NCI-H1092 (cell line): ENCODE data around the gene PDXDC1.
"Not testable (repeated sequence)": the region's sequence is repeated elsewhere in the genome, so short reads cannot be mapped to it uniquely, and the experiment has no call there.

Experiments used
- DNase-seq: peaks from one replicate; lab custom pipeline; 2025; lab: John Stamatoyannopoulos, UW

PDXDC1 gene

DNA sequence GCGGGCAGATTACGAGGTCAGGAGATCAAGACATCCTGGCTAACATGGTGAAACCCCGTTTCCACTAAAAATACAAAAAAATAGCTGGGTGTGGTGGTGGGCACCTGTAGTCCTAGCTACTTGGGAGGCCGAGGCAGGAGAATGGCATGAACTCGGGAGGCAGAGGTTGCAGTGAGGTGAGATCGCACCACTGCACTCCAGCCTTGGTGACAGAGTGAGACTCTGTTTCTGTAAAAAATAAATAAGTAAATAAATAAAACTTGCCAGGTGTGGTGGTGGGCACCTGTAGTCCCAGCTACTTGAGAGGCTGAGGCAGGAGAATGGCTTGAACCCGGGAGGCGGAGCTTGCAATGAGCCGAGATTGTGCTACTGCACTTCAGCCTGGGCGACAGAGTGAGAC, 38.1 kb downstream of the PDXDC1 start:
- not testable (repeated sequence) for DNase-seq

DNA sequence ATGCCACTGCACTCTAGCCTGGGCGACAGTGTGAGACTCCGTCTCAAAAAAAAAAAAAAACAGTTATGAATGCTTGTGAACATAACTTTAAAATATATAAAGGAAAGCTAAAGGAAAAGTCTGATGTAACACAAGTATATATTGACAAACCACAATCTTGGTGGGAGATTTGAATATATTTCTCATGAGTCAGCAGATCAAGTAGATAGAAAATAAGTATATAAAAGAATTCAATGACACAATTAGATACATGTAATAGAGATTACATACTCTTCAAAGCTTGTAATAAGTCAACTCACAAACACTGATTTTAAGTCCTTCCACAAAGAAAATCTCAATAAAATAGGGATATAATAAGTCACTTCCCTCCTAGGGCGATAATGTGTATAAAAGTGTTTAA, 40.8 kb downstream of the PDXDC1 start:
- DNase-seq: not testable (repeated sequence)

DNA sequence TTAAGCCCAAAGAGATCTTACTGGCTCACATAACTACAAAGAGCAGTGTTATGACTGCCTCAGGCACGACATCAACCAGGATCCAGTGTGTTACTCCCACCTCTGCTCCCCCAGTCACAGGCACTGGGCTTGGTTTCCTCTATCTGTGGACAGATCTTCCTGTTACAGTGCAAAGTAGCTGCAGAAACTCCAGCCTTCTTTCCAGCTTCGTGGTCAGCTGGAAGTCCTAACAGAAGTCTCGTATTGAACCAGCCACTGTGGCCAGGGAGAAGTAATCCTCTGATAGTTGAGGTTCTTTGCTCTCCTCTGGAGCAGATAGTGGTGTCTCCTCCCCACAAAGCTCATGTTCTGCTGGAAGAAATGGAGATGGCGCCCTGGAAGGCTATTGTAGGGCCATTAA, 41.5 kb downstream of the PDXDC1 start:
- not testable (repeated sequence) for DNase-seq

DNA sequence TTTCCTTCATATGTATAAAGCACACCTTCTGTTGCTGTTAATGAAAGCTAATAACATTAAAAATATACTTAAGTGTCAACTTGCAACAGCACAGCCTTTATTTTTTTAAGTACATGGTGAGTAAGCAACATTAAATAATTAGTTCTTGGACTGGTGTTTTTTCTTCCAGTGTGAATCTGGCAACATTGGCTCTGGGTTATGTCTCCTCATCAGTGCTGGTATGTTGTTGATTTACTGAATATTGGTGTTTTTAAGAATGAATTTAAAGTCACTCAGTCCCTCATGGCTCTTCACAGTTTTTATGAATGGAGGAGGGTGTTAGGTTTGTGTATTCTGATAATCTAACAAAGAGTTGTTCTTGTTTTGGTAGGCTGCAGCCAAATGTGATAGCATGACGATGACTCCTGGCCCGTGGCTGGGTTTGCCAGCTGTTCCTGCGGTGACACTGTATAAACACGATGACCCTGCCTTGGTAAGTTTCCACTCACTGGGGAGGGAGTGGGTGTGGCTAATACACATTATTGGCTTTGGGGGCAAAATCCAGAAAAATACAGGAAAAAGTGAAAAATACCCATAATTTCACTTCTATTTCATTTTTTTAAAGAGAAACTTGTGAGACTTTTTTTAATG, 42.2 kb downstream of the PDXDC1 start:
- DNase-seq: not testable (repeated sequence)

DNA sequence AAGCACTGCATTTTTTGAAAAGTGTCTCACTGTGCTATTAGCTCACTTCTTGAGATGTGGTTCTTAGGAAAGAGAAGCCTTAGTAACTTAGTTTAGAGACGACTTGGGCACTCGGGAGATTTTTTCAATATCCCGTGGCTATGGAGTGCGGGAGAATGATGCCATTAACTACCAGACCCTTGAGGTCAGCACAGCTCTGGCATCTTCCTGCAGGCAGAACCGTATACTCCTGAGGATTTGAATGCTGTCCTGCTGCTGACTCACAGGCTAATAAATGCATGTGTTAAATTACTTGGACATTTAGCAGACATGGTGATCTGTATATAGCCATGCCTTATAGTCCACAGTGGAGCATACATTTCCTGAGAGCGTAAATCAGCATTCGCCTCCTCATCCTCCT, 46.6 kb downstream of the PDXDC1 start:
- DNase-seq: not testable (repeated sequence)

DNA sequence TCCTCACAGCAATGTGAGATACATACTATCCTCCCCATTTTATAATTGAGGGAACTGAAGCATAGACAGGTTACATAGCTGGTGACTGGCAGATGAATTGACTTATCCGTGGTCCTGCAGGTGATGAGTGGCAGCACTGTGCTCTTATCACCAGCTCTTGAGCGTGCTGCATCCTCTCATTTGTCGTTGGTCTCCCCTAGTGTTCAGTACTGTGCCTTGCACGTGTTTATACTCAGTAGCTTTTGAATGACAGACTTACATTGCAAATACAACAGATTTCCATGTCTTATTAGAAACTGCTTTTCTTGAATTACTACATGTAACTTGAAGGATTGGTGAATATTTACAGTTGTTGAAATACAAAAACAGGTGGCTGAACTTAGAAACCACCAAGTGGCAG, 47.4 kb downstream of the PDXDC1 start:
- DNase-seq: not testable (repeated sequence)

DNA sequence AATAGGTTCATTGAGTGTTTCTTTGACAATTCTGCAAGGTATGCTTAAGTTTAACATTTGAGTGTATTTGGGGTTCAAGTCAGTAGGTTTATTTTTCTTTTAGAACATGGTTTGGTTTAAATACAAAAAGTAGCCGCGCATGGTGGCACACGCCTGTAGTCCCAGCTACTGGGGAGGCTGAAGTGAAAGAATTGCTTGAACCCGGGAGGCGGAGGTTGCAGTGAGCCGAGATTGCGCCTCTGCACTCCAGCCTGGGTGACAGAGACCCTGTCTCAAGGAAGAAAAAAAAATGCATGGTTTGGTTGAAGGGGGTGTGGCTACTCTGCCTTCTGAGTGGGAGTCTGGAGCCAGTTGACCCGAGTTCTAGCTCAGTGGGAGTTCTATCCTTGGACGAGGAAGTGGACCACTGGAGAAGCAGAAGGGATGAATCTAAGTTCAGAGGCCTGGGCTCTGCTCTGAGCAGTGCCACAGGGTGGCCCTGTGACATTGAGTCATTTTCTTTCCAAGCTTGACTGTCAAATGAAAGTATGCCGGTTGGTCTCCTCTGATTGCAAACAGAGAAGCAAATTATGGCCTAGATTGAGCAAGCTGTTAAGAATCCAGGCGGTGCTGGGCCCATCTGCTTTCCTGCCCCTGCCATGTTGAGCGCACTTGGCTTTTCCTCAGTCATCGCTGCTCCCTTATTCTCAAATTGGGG, 48.7 kb downstream of the PDXDC1 start:
- not testable (repeated sequence) for DNase-seq

DNA sequence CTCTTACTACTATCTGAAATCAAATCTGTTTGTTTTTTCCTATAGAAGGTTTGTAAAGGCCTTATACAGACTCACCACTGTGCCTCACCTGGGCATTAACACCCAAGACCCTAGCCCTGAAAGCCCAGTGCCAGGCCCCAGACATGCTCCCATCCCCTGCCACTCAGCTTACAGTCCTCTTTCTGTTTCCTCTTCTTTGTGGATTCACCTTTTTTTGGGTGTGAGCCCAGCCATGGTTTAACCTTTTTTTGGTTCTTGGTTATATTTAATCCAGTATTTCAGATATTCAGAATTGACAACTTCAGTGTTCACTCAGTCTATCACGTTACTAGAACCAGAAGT, 50.0 kb downstream of the PDXDC1 start:
- not testable (repeated sequence) for DNase-seq

DNA sequence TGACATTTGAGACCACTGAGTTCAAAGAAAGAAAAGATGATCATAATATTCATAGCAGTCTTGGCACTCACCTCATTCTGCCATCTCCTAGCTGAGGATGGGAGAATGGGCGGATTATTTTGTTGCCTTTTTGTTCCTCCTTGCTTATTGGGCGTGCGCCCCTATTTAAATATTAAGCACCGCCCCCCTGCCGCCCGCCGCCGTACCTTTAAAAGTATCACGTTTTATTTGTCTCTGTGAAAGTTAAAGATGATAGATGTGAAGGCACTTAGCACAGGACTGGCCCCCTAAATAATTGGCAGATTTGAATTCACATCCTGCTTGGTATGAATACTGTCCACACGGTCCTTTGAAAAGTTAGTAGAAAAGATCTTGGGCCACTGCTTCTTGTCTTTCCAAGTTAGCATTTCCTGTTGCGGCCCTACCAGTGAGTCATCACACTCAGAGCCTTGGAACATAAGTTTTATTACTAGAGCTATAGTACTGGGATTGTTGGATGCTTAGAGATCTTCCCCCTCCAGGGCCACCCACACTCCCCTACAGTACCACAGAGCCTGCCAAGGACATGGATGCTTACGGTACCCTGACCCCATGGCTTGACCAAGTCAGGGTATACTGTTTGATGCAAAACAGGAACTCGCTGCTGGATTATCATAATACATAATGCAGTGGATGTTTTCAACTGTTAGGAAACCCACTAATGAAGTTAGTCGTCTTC, 50.6 kb downstream of the PDXDC1 start:
- DNase-seq: not testable (repeated sequence)

DNA sequence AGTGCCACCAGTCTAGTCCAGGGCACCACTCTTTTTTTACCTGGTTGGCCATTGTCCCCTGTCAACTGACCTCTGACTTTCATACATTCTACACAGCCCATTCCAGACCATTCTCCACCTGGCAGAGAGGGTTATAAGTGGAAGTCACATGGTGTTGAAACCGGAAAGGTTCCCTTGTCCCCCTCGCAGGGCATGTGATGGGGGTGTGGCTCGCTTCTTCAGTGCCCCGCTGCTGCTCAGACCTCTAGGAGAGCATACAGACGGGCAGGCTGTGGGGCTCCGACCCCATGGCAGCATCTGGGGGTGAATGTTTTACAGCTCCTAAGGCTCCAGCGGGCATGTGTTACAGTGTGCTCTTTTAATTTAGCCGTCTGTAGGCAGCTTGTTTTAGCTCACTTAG, 52.2 kb downstream of the PDXDC1 start:
- not testable (repeated sequence) for DNase-seq

DNA sequence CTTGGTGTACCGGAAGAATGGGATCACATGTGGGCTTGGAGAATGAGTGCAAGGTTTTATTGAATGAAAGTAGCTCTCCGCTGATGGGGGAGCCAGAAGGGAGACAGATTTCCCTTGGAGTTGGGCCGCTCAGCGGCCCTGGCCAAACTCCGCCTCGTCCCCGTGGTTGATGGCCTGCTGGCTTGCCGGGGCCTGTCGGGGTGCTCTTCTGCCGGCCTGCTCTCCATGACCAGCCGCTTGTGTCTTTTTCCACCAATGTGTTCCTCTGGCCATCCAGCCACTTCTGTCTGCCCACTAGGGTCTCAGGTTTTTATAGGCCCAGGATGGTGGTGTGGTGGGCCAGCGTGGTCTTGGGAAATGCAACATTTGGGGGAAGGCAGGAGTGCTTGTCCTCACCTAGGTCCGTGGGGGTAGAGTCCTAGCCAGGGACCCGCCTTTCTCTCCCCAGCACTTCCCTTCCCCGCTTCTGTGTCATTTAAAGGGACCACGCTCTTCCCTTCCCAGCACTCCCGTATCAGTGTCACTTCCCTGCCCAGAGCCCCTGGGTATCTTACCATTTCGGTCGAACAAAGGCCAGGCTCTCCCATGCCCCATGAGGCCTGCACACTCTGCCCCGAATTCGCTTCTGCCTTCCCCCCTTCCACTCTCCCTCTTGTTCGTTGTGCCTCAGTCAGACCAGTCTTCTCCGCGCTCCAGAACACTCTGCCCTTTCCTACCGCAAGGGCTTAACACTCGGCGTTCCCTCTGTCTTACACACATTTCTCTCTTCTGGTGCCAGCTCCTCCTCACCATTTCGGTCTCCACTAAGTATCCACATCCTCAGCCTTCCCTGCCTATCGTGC, 52.9 kb downstream of the PDXDC1 start:
- not testable (repeated sequence) for DNase-seq

DNA sequence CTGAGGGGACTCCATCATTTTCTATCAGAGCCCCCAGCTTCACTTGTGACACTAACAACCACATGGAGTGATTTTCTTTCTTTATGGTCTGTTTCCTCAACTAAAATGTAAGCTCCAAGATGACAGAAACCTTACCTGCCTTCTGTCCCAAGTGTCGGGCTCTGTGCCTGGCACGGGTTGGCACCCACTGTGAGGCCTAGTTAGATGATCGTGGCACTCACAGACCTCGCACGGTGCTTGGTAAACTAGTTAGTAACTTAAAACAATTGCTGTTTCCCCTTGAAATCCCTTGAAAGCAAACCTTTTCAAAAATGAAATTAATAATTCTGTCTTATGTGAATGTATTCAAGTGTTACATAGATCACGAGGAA, 53.5 kb downstream of the PDXDC1 start:
- not testable (repeated sequence) for DNase-seq

DNA sequence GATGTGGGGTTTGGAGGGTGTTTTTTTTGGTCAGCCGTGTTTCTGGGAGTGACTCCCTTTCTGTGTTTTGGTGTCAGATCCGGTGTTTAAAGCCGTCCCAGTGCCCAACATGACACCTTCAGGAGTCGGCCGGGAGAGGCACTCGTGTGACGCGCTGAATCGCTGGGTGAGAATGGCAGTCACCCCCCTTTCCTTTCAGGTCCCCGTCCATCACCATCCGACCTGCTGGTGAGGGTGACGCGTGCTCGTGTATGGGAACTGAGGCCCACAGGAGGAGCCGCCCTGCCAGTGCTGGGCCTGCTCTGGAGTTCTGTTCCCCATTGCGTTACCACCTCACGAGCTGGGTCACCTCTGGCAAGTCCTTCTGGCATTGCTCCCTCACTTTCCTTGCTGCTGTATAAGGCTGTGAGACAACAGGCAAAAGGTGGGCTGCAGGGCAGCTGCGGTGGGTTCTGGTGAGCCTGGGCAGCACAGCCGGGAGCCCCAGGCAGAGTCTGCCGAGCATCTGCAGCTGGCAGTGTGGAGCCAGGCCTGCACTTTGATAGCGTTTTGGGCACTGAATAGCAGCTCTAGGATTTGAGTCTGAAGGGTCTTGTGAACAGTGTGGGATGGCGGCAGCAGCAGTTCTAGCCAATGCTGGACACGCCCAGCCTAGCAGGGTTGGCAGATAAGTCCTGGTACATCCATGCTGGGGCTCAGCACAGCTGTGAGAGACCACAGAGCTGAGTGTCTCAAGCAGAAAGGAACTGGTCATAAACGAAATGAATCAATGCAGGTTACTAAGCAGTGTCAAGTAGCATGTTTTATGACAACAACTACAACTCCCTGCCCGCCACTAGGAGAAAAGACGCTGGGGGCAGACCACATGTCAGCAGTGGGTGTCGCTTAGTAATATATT, 54.2 kb downstream of the PDXDC1 start:
- not testable (repeated sequence) for DNase-seq

DNA sequence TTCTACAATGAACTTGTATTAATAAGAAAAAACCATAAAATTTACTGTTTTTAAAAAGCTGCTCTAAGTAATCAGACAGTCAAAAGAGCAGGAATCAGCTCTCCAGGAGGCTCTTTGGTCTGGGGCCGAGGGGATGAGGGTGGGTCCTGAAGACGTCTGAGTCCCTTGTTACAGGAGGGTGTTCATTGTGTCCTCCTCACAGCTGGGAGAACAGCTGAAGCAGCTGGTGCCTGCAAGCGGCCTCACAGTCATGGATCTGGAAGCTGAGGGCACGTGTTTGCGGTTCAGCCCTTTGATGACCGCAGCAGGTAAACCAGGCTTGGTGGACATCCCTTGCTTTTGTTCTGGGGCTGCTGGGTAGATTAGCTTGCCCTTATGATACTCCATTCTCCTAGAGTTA, 54.9 kb downstream of the PDXDC1 start:
- not testable (repeated sequence) for DNase-seq

DNA sequence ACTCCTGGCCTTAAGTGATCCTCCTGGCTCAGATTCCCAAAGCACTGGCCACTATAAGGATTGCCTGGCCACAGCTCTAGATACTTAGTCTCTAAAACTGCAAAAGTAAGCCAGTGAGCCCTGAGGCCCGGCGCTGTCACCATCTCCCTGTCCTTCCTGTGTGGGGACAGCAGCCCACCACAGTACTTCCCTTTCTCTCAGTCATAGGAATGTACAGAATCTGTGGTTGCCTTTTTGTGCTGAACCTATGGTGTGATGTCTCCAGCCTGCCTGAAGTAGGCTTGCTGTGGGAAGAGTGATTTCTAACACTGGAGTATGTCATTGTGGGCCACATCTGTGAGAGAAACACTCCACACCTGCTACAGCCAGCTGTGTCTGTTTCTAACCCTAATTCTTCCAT, 56.4 kb downstream of the PDXDC1 start:
- no peak for DNase-seq

DNA sequence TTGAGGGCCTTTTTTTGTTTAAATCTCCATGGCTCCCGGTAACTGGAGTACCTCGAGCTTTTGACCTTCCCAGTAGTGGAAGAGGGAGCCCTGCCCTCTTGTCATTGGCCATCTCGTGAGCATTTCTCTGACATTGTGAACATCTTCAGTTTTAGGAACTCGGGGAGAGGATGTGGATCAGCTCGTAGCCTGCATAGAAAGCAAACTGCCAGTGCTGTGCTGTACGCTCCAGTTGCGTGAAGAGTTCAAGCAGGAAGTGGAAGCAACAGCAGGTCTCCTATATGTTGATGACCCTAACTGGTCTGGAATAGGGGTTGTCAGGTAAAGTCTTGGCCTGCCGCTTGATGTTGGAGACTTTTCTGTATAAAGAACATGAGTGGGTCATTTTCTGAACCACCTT, 56.8 kb downstream of the PDXDC1 start:
- no peak for DNase-seq

DNA sequence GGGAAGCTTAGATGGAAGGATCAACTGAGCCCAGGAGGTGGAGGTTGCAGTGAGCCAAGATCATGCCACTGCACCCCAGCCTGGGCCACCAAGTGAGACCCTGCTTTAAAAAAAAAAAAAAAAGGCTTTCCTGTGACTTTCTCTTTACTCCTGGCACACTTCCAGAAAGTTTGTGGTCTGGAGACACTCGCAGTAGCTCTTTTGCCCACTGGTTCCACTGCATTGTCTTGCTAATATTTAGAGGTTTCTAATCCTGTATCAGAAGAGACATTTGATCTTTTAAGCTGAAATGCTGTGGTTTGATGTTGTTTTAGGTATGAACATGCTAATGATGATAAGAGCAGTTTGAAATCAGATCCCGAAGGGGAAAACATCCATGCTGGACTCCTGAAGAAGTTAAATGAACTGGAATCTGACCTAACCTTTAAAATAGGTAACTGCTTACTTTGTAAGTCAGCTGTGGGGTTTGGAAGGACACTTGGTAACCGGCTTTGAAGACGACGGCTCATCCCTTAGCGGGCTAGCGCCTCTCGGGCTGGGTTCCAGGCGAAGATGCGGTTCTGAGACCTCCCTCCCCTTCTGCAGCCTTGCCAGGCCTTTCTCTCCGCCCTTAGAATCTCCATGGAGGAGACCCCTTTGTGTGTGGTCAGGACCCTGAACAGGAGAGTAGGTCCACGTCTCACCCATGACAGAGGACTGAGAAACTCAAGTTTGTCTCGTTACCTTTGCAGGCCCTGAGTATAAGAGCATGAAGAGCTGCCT, 57.9 kb downstream of the PDXDC1 start:
- no peak for DNase-seq

DNA sequence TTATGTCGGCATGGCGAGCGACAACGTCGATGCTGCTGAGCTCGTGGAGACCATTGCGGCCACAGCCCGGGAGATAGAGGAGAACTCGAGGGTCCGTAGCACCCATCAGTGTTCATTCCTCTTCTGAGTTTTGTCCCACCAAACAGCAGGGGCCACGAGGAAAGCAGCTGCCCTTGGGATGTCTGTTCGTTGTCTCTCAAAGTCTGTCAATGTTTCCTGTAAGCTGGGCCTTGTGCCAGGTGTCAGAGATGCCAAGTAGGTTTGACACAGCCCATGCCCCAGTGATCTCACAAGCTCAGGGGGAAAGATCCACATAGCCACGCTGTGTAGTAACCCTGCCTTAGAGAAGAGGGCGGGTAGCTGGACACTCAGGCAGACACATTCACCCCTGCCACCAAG, 58.5 kb downstream of the PDXDC1 start:
- no peak for DNase-seq

DNA sequence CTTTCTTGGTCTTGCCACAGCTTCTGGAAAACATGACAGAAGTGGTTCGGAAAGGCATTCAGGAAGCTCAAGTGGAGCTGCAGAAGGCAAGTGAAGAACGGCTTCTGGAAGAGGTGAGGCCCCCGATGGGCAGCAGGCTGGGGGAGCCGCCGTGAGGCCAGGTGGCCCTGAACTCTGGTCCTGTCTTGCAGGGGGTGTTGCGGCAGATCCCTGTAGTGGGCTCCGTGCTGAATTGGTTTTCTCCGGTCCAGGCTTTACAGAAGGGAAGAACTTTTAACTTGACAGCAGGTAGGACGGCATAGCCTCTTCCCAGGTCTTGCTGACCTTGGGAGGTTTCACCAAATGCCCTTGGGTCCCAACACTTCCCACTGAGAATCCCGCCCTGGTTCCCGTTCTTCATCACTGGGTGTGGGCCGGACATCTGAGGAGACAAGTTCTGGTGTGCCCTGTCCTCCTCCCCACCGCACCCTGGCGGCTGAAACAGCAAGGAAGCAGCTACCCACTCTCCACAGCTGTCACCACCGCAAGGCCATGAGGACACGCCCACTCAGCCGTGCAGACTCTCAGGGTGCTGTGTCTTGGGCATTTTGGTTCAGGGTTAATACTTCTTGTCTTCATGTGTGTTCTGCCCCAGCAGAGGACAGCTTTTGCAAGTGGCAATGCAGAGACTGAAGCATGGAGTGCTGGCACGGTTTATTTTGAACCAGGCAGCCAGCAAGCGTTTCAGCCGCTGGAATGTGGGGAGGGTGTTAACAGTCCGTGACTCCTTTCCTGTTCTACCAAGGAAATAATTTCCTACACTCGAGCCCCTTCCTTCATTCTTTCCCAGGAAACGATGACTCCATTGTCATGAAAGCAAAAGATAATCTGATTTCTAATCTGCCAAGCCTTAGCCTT, 59.7 kb downstream of the PDXDC1 start:
- no peak for DNase-seq
